Effector memory CD4-positive, alpha-beta T cell (primary cell): ENCODE measurements around the gene PTCH2.
A peak's percentile ranks its signal among the peaks of the same experiment; 100 is the strongest.
"Not testable (repeated sequence)": the region's sequence is repeated elsewhere in the genome, so short reads cannot be mapped to it uniquely, and the experiment has no call there.

ENCODE experiments used
- DNase-seq, 3 donors: peaks; one replicate each; pipeline ENCODE4 v3.0.0-alpha.2; 2020
- H3K27ac ChIP-seq: 2 replicates; pipeline ENCODE4 v1.7.0; 2013; ENCODE audit warnings: mild to moderate bottlenecking, low read length, moderate library complexity; ENCODE audit not compliant: insufficient read depth, poor library complexity, severe bottlenecking
- H3K27me3 ChIP-seq: replicated peaks from 2 replicates; pipeline ENCODE4 v1.7.0; 2013; ENCODE audit warnings: mild to moderate bottlenecking, low read length; ENCODE audit not compliant: insufficient read depth, control insufficient read depth, poor library complexity, severe bottlenecking
- H3K36me3 ChIP-seq: 2 replicates; pipeline ENCODE4 v1.7.0; 2013; ENCODE audit warnings: mild to moderate bottlenecking, low read length, moderate library complexity; ENCODE audit not compliant: control insufficient read depth, insufficient read depth
- H3K4me1 ChIP-seq: 2 replicates; pipeline ENCODE4 v1.7.0; 2013; ENCODE audit warnings: low read length, mild to moderate bottlenecking; ENCODE audit not compliant: control insufficient read depth, insufficient read depth, poor library complexity, severe bottlenecking
- H3K4me3 ChIP-seq: 2 replicates; pipeline ENCODE4 v1.7.0; 2013; ENCODE audit warnings: low read length, low read depth, mild to moderate bottlenecking; ENCODE audit not compliant: insufficient read depth, poor library complexity, severe bottlenecking
- H3K9me3 ChIP-seq: 2 replicates; pipeline ENCODE4 v1.7.0; 2013; ENCODE audit warnings: mild to moderate bottlenecking, low read length, moderate library complexity; ENCODE audit not compliant: control insufficient read depth

PTCH2 gene

GRCh38 chr1:44802306-44803061 is 40.6 kb downstream of the PTCH2 start:
- Histone ChIP-seq H3K4me1 (peaks cover 45% of the 10 kb centered on the region), H3K27me3 (no peaks in the 10 kb centered on the region), H3K4me3 (peak overlapping the region; percentile 99), H3K9me3 (no peaks in the 10 kb centered on the region), H3K27ac (peak overlapping the region; percentile 95), H3K36me3 (peaks cover 42% of the 10 kb centered on the region)
- DNase-seq = peak in 1 of 3 donors; percentile 22

- Histone ChIP-seq H3K27ac (peak overlapping the region; percentile 95), H3K27me3 (no peaks in the 10 kb centered on the region), H3K36me3 (peaks cover 40% of the 10 kb centered on the region), H3K4me3 (peak overlapping the region; percentile 99), H3K4me1 (peaks cover 37% of the 10 kb centered on the region), H3K9me3 (no peaks in the 10 kb centered on the region)
- peak in 2 of 3 donors; percentile 14 to 26 for DNase-seq
Observed at GRCh38 chr1:44801491-44802305, 41.4 kb downstream of the PTCH2 start.

- peak; percentile 96 to 98 (median 98) for DNase-seq
- Histone ChIP-seq H3K4me3 (peak within 1 kb of the TSS; percentile 99), H3K36me3 (peaks cover 25% of the 10 kb centered on the region), H3K27ac (peak within 1 kb of the TSS; percentile 95), H3K27me3 (no peaks in the 10 kb centered on the region), H3K4me1 (peaks cover 27% of the 10 kb centered on the region), H3K9me3 (no peaks in the 10 kb centered on the region)
Observed at GRCh38 chr1:44799770-44800584, 43.1 kb downstream of the PTCH2 start, which contains the start of gene PLK3. Gene PLK3 (plus strand): TSS chr1:44800377. CDS start chr1:44800464, 87 bp downstream.

- no peak overlapping the region for H3K4me3 ChIP-seq
- H3K27me3 ChIP-seq = no peaks in the 10 kb centered on the region
- H3K9me3 ChIP-seq = no peaks in the 10 kb centered on the region
- H3K4me1 ChIP-seq = peaks cover 22% of the 10 kb centered on the region
- H3K27ac ChIP-seq = no peak overlapping the region
- no peak for DNase-seq
- peaks cover 13% of the 10 kb centered on the region for H3K36me3 ChIP-seq
Observed at GRCh38 chr1:44798481-44799365, 44.3 kb downstream of the PTCH2 start.

GRCh38 chr1:44797886-44798285 is 45.2 kb downstream of the PTCH2 start:
- not testable (repeated sequence) for H3K27ac ChIP-seq, H3K4me3 ChIP-seq, H3K27me3 ChIP-seq, H3K36me3 ChIP-seq, DNase-seq, H3K9me3 ChIP-seq
- peaks cover 14% of the 10 kb centered on the region for H3K4me1 ChIP-seq

GRCh38 chr1:44792736-44793502 is 50.1 kb downstream of the PTCH2 start:
- H3K36me3 ChIP-seq = no peaks in the 10 kb centered on the region
- no peak for DNase-seq
- no peak overlapping the region for H3K27ac ChIP-seq
- H3K9me3 ChIP-seq = no peaks in the 10 kb centered on the region
- H3K4me3 ChIP-seq = no peak overlapping the region
- H3K27me3 ChIP-seq = no peaks in the 10 kb centered on the region
- H3K4me1 ChIP-seq = no peaks in the 10 kb centered on the region

GRCh38 chr1:44790968-44791801 is 51.9 kb downstream of the PTCH2 start:
- no peak overlapping the region for H3K27ac ChIP-seq

GRCh38 chr1:44788120-44788860 is 54.8 kb downstream of the PTCH2 start, which contains the start of gene BEST4:
Gene BEST4 (minus strand): TSS chr1:44788170. CDS start chr1:44787705, 465 bp downstream.
- H3K36me3 ChIP-seq = no peaks in the 10 kb centered on the region
- H3K4me3 ChIP-seq = no peak within 1 kb of the TSS
- no peak within 1 kb of the TSS for H3K27ac ChIP-seq
- no peaks in the 10 kb centered on the region for H3K27me3 ChIP-seq
- no peak for DNase-seq
- peaks cover 28% of the 10 kb centered on the region for H3K4me1 ChIP-seq
- H3K9me3 ChIP-seq = no peaks in the 10 kb centered on the region

More at GRCh38 chr1:44790968-44791801, 51.9 kb downstream of the PTCH2 start:
- Histone ChIP-seq H3K4me1 (peaks cover 5% of the 10 kb centered on the region), H3K27me3 (no peaks in the 10 kb centered on the region), H3K9me3 (no peaks in the 10 kb centered on the region), H3K36me3 (no peaks in the 10 kb centered on the region), H3K4me3 (no peak overlapping the region)
- DNase-seq = no peak
